HUES6 (cell line): ENCODE measurements around the gene WIPF2.

ENCODE experiments used
- H3K27ac ChIP-seq: 2 replicates; pipeline ENCODE4 v1.7.0; 2013; ENCODE audit warnings: low read depth, mild to moderate bottlenecking, low read length, inconsistent platforms
- H3K27me3 ChIP-seq: 2 replicates; pipeline ENCODE4 v1.6.1; 2013; ENCODE audit warnings: low read length; ENCODE audit not compliant: control insufficient read depth, insufficient read depth
- H3K36me3 ChIP-seq: 2 replicates; pipeline ENCODE4 v1.6.1; 2013; ENCODE audit warnings: low read length; ENCODE audit not compliant: control insufficient read depth, insufficient read depth
- H3K4me1 ChIP-seq: 2 replicates; pipeline ENCODE4 v1.6.1; 2013; ENCODE audit warnings: low read length; ENCODE audit not compliant: control insufficient read depth, insufficient read depth
- H3K4me3 ChIP-seq: 2 replicates; pipeline ENCODE4 v1.5.1; 2013; ENCODE audit warnings: low read depth, low read length
- H3K9ac ChIP-seq: one replicate; pipeline ENCODE4 v1.6.1; 2013; ENCODE audit warnings: mild to moderate bottlenecking, low read length
- H3K9me3 ChIP-seq: 2 replicates; pipeline ENCODE4 v1.6.1; 2013; ENCODE audit warnings: low read depth, low read length; ENCODE audit not compliant: control insufficient read depth, insufficient read depth

The WIPF2 gene

DNA sequence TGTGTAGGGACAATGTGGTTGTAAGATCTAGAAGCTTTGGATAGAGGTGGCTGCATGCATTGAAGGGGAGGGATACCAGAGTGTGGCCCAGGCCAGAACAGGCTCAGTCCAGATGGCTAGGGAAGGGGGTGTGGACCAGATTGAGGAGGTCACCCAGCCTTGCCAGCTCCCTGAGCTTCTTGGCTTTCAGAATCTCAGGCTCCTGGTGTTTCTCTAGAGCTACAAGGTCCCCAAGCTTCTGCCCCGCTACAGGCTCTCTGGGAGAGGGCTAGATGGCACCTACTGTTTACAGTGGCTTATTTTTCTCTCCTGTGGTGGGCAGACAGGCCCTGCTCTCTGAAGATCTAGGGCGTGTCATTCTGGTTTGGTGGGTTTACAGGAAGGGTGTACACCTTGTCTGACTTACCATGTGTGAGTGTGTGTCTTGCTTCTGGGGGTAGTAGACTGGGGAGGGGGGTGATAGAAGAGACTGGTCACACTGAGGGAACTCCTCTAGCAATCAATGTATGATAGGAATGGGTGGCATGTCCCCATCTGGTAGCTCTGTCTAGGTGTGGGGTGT lies 90.9 kb downstream of the WIPF2 start:
- Histone ChIP-seq H3K4me1 (peaks cover 47% of the 10 kb centered on the region), H3K27me3 (no peaks in the 10 kb centered on the region), H3K9me3 (no peaks in the 10 kb centered on the region), H3K4me3 (peak overlapping the region; percentile 92), H3K36me3 (no peaks in the 10 kb centered on the region), H3K27ac (no peak overlapping the region), H3K9ac (peak overlapping the region; percentile 73)

DNA sequence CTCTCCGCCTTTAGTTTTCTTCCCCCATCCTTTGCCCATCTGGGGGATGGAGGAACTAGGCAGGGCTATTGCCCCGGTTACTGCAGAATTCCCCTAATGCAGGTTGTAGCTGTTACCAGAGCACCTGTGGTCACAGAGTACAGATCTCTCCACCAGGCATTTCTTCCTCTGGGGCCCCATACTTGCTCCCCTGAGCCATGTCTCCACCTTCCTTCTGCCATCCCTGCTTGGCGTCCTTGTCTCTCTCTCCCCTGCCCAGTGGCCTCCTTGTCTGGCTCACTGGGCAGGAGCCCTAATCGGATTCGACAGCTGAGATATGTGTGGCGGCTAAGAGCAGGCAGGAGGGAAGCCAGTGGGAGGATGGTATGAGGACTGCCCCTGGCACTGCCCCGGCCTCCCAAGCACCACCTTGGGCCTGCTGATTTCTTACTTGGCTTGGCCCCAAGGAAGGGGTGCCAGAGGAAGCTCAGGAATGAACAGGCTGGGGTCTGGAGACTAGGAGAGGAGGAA lies 91.8 kb downstream of the WIPF2 start:
- H3K4me1 ChIP-seq, result peaks cover 52% of the 10 kb centered on the region
- H3K27ac ChIP-seq, result no peak overlapping the region
- no peaks in the 10 kb centered on the region for H3K9me3 ChIP-seq
- no peak overlapping the region for H3K9ac ChIP-seq
- H3K36me3 ChIP-seq, result no peaks in the 10 kb centered on the region
- no peak overlapping the region for H3K4me3 ChIP-seq
- peaks cover 2% of the 10 kb centered on the region for H3K27me3 ChIP-seq

DNA sequence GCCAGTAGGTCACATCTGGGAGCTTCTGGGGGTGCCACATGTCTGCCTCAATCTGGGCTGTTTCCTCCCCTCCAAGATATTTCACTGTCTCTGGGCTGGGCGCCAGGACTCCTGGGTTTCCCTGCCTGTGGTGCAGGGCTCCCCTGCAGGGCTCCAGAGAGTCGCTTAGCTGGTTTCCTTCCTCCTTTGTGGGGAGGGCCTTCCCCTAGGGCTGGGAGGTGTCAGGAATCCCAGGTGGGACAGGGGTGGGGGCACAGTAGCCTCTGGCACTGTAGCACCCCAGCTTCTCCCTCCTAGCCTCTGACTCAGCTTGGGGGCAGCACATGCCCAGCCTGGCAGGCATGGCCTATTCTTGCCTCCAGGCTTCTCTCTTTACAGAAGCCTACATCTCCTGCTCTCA lies 92.5 kb downstream of the WIPF2 start:
- no peak overlapping the region for H3K4me3 ChIP-seq
- no peak overlapping the region for H3K27ac ChIP-seq
- H3K9me3 ChIP-seq, result no peaks in the 10 kb centered on the region
- peaks cover 8% of the 10 kb centered on the region for H3K27me3 ChIP-seq
- H3K9ac ChIP-seq, result no peak overlapping the region
- H3K36me3 ChIP-seq, result no peaks in the 10 kb centered on the region
- peaks cover 51% of the 10 kb centered on the region for H3K4me1 ChIP-seq

- Histone ChIP-seq H3K4me3 (no peak overlapping the region), H3K27me3 (peaks cover 14% of the 10 kb centered on the region), H3K27ac (no peak overlapping the region), H3K36me3 (no peaks in the 10 kb centered on the region), H3K9ac (no peak overlapping the region), H3K9me3 (no peaks in the 10 kb centered on the region), H3K4me1 (peaks cover 49% of the 10 kb centered on the region)
These were observed 93.1 kb downstream of the WIPF2 start for GRCh38 chr17:40312131-40312731.

GRCh38 chr17:40312893-40313667 lies 94.0 kb downstream of the WIPF2 start:
- Histone ChIP-seq H3K9ac (no peak overlapping the region), H3K36me3 (no peaks in the 10 kb centered on the region), H3K4me1 (peaks cover 45% of the 10 kb centered on the region), H3K27me3 (peaks cover 14% of the 10 kb centered on the region), H3K4me3 (no peak overlapping the region), H3K9me3 (no peaks in the 10 kb centered on the region), H3K27ac (no peak overlapping the region)

DNA sequence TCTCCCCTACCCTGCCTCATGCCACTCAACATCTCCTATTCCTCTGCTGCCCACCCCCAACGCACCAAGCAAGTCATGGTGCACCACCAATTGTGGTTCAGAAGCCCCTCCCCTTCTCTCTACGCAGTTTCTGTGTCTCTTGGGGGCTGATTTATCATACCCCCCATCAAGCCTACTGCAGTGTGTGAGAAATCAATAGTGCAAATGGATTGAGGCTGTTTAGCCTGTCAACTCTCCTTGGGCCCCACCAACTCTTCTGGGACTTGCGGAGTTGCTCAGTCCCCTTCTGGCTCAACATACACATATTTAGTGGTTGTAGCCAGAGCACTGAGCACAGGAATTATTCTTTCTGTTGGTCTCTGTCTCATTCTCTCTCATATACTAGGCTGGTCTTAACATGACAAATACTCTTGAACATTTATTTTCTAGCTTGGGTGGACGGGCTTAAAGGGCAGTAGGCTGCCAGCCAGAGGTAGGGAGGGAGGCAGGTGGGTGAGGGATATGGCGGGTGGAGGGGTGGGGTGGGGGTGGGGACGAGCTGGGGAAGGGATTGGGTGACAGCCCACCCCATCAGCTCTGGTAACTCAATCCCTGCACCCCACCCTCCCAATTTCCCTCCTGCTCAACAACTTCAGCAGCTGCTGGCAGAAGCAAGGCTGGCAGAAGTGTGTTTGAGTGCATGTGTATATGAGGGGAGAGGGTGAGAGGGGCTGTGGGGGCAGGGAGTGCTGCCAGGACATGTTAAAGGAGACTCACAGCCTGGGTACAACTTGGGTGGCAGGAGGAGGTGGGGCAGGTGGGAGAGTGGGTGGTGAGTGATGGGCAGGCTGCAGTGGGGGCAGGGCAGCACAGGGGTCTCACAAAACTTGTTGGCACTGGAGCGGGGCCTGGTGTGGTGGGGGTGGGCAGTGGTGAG lies 94.8 kb downstream of the WIPF2 start:
- Histone ChIP-seq H3K4me1 (peaks cover 39% of the 10 kb centered on the region), H3K27ac (no peak overlapping the region), H3K4me3 (no peak overlapping the region), H3K9ac (no peak overlapping the region), H3K9me3 (no peaks in the 10 kb centered on the region), H3K36me3 (no peaks in the 10 kb centered on the region), H3K27me3 (peaks cover 21% of the 10 kb centered on the region)

DNA sequence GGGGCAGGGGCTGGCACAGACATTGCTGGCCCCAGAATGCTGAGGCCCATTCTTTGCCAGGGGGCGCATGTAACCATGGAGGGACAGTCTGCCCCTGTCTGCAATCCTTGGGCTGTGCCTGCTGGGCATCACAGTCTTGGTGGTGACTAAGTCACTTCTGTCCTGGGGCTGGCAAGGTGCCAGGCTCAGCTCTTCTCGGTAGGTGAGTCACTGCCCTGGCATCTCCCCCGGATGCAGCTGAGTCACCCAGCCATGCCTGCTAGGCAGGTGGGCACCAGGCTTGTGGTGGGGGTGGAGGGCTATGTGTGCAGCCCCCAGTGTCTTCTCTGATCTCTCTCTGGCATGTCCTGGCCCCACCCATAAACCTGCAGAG lies 95.5 kb downstream of the WIPF2 start:
- H3K4me1 ChIP-seq, result peaks cover 38% of the 10 kb centered on the region
- H3K27me3 ChIP-seq, result peaks cover 25% of the 10 kb centered on the region
- no peak overlapping the region for H3K27ac ChIP-seq
- H3K9me3 ChIP-seq, result no peaks in the 10 kb centered on the region
- no peak overlapping the region for H3K9ac ChIP-seq
- H3K36me3 ChIP-seq, result no peaks in the 10 kb centered on the region
- no peak overlapping the region for H3K4me3 ChIP-seq

DNA sequence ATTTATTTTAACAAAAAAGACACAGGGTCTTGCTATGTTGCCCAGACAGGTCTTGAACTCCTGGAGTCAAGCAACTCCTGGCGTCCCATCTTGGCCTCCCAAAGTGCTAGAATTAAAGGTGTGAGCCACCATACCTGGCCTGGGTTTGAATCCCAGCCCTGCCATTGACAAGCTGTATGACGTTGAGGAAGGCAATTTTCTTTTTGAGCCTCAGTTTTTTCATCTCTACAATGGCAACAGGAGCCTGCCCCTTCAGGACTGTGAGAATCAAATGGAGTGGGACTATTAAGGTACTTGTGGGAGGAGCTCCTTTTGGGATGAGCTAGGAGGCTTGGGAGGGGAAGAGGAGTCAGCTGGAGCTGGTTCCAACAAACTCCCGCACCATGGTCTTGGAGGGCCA lies 96.1 kb downstream of the WIPF2 start:
- Histone ChIP-seq H3K36me3 (no peaks in the 10 kb centered on the region), H3K27ac (no peak overlapping the region), H3K4me1 (peaks cover 32% of the 10 kb centered on the region), H3K4me3 (no peak overlapping the region), H3K9me3 (no peaks in the 10 kb centered on the region), H3K9ac (no peak overlapping the region), H3K27me3 (peaks cover 25% of the 10 kb centered on the region)

DNA sequence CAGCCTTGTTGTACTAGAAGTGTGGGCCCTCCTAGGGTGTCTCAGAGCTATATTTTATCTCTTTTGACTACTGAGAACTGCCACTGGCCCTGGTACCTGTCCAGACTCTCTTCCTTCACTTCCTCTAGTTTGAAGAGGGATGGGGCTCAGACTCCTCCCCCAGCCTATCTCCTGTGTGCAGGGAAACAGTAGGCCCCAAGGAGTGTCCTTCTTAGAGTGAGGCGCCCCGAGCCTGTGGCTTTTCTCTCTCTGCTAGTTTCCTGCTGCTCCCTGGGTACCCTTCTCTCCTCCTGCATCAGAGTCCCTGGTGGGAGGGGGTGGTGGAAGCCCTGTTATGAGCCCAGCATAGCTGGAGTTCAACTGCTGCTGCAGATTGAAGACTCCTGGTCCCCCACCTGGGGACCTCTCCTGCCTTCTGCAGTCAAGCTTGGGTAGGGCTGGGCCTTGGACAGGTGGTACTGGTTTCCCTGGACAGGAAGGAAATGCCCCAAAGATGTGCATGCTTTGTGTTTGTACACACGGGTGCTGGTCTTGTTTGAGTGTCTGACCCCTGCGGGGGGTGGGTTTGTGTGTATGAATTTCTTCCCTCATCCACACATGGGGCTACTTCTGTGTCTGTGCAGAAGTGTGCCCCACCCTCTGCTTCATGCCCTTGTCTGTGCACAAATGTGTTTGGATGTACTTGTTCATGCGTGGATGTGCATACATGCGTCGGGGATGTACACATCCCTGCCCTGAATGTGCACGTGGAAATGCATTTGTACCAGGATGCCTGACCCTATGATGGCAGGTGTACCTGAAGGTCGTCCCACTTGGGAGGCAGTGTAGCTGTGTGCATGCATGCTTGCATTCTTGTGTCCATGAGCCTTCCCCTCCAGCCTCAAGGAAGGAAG lies 96.8 kb downstream of the WIPF2 start:
- Histone ChIP-seq H3K9me3 (no peaks in the 10 kb centered on the region), H3K4me1 (peaks cover 34% of the 10 kb centered on the region), H3K4me3 (peak overlapping the region; percentile 61), H3K27me3 (peaks cover 25% of the 10 kb centered on the region), H3K27ac (no peak overlapping the region), H3K9ac (no peak overlapping the region), H3K36me3 (no peaks in the 10 kb centered on the region)
